H1 (cell line): Measurements from ENCODE around the gene UFM1. TPM values are rescaled to one million over a fixed set of nuclear protein-coding genes. Genes with fewer than 3 reads are reported as not detected.

ENCODE experiments used
- CTCF ChIA-PET: fragments of 300-600 bp; sonication (Branson Sonifier 250); formaldehyde crosslinking; loops from one replicate; lab custom pipeline; 2021; ENCODE audit not compliant: partially characterized antibody; lab: Charles Lee
- POLR2A ChIA-PET: fragments of 300-600 bp; sonication (Branson Sonifier 250); formaldehyde crosslinking; loops from one replicate; lab custom pipeline; 2021; ENCODE audit warnings: inconsistent platforms; ENCODE audit not compliant: partially characterized antibody; lab: Charles Lee
- DNase-seq, 2 experiments: peaks; one replicate each; pipeline versions ENCODE4 v3.0.0 to v3.0.0-alpha.2; 2010 to 2022; ENCODE audit warnings: low spot score in 2 of 2, low read depth in 1 of 2, mixed read lengths in 1 of 2
- FAIRE-seq: peaks from 2 replicates; lab custom pipeline; 2011; peaks lifted over from hg19 to GRCh38; lab: Jason Lieb, UNC
- H2AFZ ChIP-seq: 2 replicates; pipeline ENCODE4 v1.8.1; 2012; ENCODE audit warnings: low read length, inconsistent platforms
- H2AK5ac ChIP-seq: 2 replicates; pipeline ENCODE4 v1.6.1; 2013; ENCODE audit warnings: low read depth, low read length
- H2BK120ac ChIP-seq: replicated peaks from 2 replicates; pipeline ENCODE3; 2013; ENCODE audit warnings: low read depth, low read length, inconsistent platforms
- H2BK12ac ChIP-seq: 2 replicates; pipeline ENCODE4 v1.6.1; 2013; ENCODE audit warnings: low read depth, low read length
- H2BK15ac ChIP-seq: 2 replicates; pipeline ENCODE4 v1.6.1; 2013; ENCODE audit warnings: low read length
- H2BK20ac ChIP-seq: 2 replicates; pipeline ENCODE4 v1.6.1; 2013; ENCODE audit warnings: low read length
- H2BK5ac ChIP-seq: 2 replicates; pipeline ENCODE4 v1.6.1; 2013; ENCODE audit warnings: low read depth, low read length
- H3K14ac ChIP-seq: 2 replicates; pipeline ENCODE4 v1.6.1; 2013; ENCODE audit warnings: inconsistent platforms; ENCODE audit not compliant: insufficient read length
- H3K18ac ChIP-seq: 2 replicates; pipeline ENCODE4 v1.6.1; 2013; ENCODE audit warnings: low read length; ENCODE audit errors: extremely low read depth
- H3K23ac ChIP-seq: 2 replicates; pipeline ENCODE4 v1.6.1; 2013; ENCODE audit warnings: inconsistent platforms; ENCODE audit not compliant: insufficient read length
- H3K23me2 ChIP-seq: 2 replicates; pipeline ENCODE4 v1.6.1; 2013; ENCODE audit warnings: low read depth, low read length
- H3K27ac ChIP-seq: 2 replicates; pipeline ENCODE4 v1.6.1; 2011; ENCODE audit warnings: low read depth, low read length, inconsistent platforms
- H3K27me3 ChIP-seq, 4 experiments: replicated peaks in 1 of 4; 1 replicate in 1 of 4; 2 replicates in 3 of 4; pipeline versions ENCODE4 v1.6.1 to v1.8.1; 2011 to 2013; ENCODE audit warnings: low read length in 3 of 4, mild to moderate bottlenecking in 3 of 4, inconsistent platforms in 2 of 4, mixed read lengths in 2 of 4, moderate library complexity in 1 of 4; ENCODE audit not compliant: control insufficient read depth in 3 of 4, insufficient read depth in 3 of 4; ENCODE audit errors: extremely low read depth in 1 of 4
- H3K36me3 ChIP-seq, 4 experiments: 2 replicates each; pipeline versions ENCODE4 v1.6.1 to v1.8.1; 2011 to 2013; ENCODE audit warnings: mild to moderate bottlenecking in 4 of 4, low read length in 3 of 4, moderate library complexity in 2 of 4, control low read depth in 1 of 4, inconsistent platforms in 1 of 4; ENCODE audit not compliant: insufficient read depth in 4 of 4, control insufficient read depth in 2 of 4
- H3K4ac ChIP-seq: replicated peaks from 2 replicates; pipeline ENCODE3; 2013; ENCODE audit warnings: low read length, low read depth, mixed read lengths, inconsistent platforms; ENCODE audit not compliant: insufficient read length
- H3K4me1 ChIP-seq, 4 experiments: replicated peaks in 1 of 4; 1 replicate in 1 of 4; 2 replicates in 3 of 4; pipeline versions ENCODE4 v1.6.1 to v1.8.1; 2011 to 2013; ENCODE audit warnings: low read length in 3 of 4, inconsistent platforms in 2 of 4, mixed read lengths in 1 of 4; ENCODE audit not compliant: insufficient read depth in 4 of 4, control insufficient read depth in 3 of 4
- H3K4me2 ChIP-seq, 2 experiments: 2 replicates each; pipeline versions ENCODE4 v1.6.1 to v1.8.1; 2011 to 2013; ENCODE audit warnings: low read depth in 2 of 2, low read length in 2 of 2, control low read depth in 1 of 2, inconsistent platforms in 1 of 2, mild to moderate bottlenecking in 1 of 2; ENCODE audit not compliant: insufficient read depth in 1 of 2
- H3K4me3 ChIP-seq, 4 experiments: fragments of 200-600, 300-600 bp in 1 of 4; sonication (generic), shearing (Covaris generic), sonication (Bioruptor Twin) in 1 of 4; 2 replicates each; pipeline versions ENCODE4 v1.5.1 to v1.8.1; 2011 to 2016; ENCODE audit warnings: low read length in 4 of 4, low read depth in 3 of 4, control low read depth in 2 of 4, inconsistent platforms in 2 of 4, mild to moderate bottlenecking in 2 of 4, mixed read lengths in 1 of 4, moderate library complexity in 1 of 4; ENCODE audit not compliant: insufficient read depth in 2 of 4; ENCODE audit errors: extremely low read depth in 1 of 4
- H3K56ac ChIP-seq: replicated peaks from 2 replicates; pipeline ENCODE3; 2013; ENCODE audit warnings: low read depth, mild to moderate bottlenecking, mixed read lengths, low read length, inconsistent platforms; ENCODE audit not compliant: insufficient read length
- H3K79me1 ChIP-seq: 2 replicates; pipeline ENCODE4 v1.6.1; 2013; ENCODE audit warnings: low read depth, low read length, control low read depth
- H3K79me2 ChIP-seq, 2 experiments: 2 replicates each; pipeline versions ENCODE4 v1.6.1 to v1.8.1; 2012 to 2013; ENCODE audit warnings: low read length in 2 of 2, mild to moderate bottlenecking in 2 of 2, inconsistent platforms in 1 of 2; ENCODE audit not compliant: insufficient read depth in 2 of 2, control insufficient read depth in 1 of 2
- H3K9ac ChIP-seq, 4 experiments: replicated peaks in 1 of 4; 1 replicate in 1 of 4; 2 replicates in 3 of 4; pipeline versions ENCODE4 v1.6.1 to v1.8.1; 2011 to 2013; ENCODE audit warnings: low read depth in 3 of 4, low read length in 3 of 4, control low read depth in 2 of 4, mild to moderate bottlenecking in 2 of 4, moderate library complexity in 2 of 4, inconsistent platforms in 1 of 4; ENCODE audit errors: extremely low read depth in 1 of 4
- H3K9me3 ChIP-seq, 2 experiments: 2 replicates each; pipeline versions ENCODE4 v1.6.1 to v1.8.1; 2012 to 2013; ENCODE audit warnings: mild to moderate bottlenecking in 2 of 2, moderate library complexity in 2 of 2, control low read depth in 1 of 2, inconsistent platforms in 1 of 2, low read depth in 1 of 2, low read length in 1 of 2, mixed read lengths in 1 of 2; ENCODE audit not compliant: insufficient read depth in 2 of 2
- H4K20me1 ChIP-seq, 2 experiments: replicated peaks in 1 of 2; 2 replicates each; pipeline versions ENCODE3 to v1.8.1; 2011 to 2013; ENCODE audit warnings: inconsistent platforms in 2 of 2, low read length in 2 of 2, mild to moderate bottlenecking in 1 of 2; ENCODE audit not compliant: insufficient read depth in 2 of 2, control insufficient read depth in 1 of 2
- H4K5ac ChIP-seq: 2 replicates; pipeline ENCODE4 v1.6.1; 2013; ENCODE audit warnings: low read length, low read depth, mixed read lengths, inconsistent platforms; ENCODE audit not compliant: insufficient read length
- H4K8ac ChIP-seq: 2 replicates; pipeline ENCODE4 v1.8.0; 2013; ENCODE audit warnings: mild to moderate bottlenecking, moderate library complexity, low read length, inconsistent platforms; ENCODE audit not compliant: insufficient read depth; ENCODE audit errors: extremely low read depth
- H4K91ac ChIP-seq: replicated peaks from 2 replicates; pipeline ENCODE3; 2013; ENCODE audit warnings: low read length, mixed read lengths, inconsistent platforms; ENCODE audit not compliant: insufficient read length
- CBX5 ChIP-seq: fragments of 300-800, 300-1000 bp; sonication (generic); IDR thresholded peaks from 2 replicates; pipeline ENCODE4 v1.7.1; 2016; ENCODE audit warnings: antibody characterized with exemption, low read length, low read depth
- CEBPB ChIP-seq: IDR thresholded peaks from 2 replicates; pipeline ENCODE4 v1.6.1; 2012; ENCODE audit warnings: low read depth, low read length
- CTBP2 ChIP-seq: IDR thresholded peaks from 2 replicates; pipeline ENCODE4 v1.7.0; 2011; ENCODE audit warnings: borderline replicate concordance, mild to moderate bottlenecking, moderate library complexity, mixed read lengths, low read length; ENCODE audit not compliant: insufficient read depth, insufficient read length
- GABPA ChIP-seq: IDR thresholded peaks from 2 replicates; pipeline ENCODE4 v1.6.1; 2011; ENCODE audit warnings: mild to moderate bottlenecking, low read length, moderate library complexity, borderline replicate concordance; ENCODE audit not compliant: insufficient read depth
- HDAC2 ChIP-seq, 2 experiments: fragments of 300-600 bp in 1 of 2; sonication (generic) in 1 of 2; IDR thresholded peaks; 2 replicates each; pipeline ENCODE4 v1.6.1; 2011 to 2012; ENCODE audit warnings: low read depth in 2 of 2, low read length in 2 of 2, mild to moderate bottlenecking in 2 of 2, moderate library complexity in 2 of 2, borderline replicate concordance in 1 of 2, inconsistent platforms in 1 of 2
- KDM1A ChIP-seq: fragments of 200-600, 300-600 bp; sonication (generic); IDR thresholded peaks from 2 replicates; pipeline ENCODE4 v1.7.1; 2016; ENCODE audit warnings: mild to moderate bottlenecking, low read length, borderline replicate concordance
- NRF1 ChIP-seq: IDR thresholded peaks from 2 replicates; pipeline ENCODE4 v1.6.1; 2011; ENCODE audit warnings: mild to moderate bottlenecking, low read depth, low read length, improper control_type of control experiment
- SAP30 ChIP-seq: fragments of 300-600 bp; sonication (generic); IDR thresholded peaks from 2 replicates; pipeline ENCODE4 v1.7.1; 2012; ENCODE audit warnings: low read length, moderate library complexity, mild to moderate bottlenecking, inconsistent platforms; ENCODE audit not compliant: insufficient read depth, insufficient replicate concordance
- SIRT6 ChIP-seq: IDR thresholded peaks from one replicate; pipeline ENCODE4 v1.7.1; 2012; ENCODE audit warnings: low read length, inconsistent platforms
- SUZ12 ChIP-seq: fragments of 200-600 bp; sonication (generic); IDR thresholded peaks from 2 replicates; pipeline ENCODE4 v1.6.1; 2012; ENCODE audit warnings: mild to moderate bottlenecking, inconsistent platforms, low read length, moderate library complexity, mixed read lengths
- TCF12 ChIP-seq: IDR thresholded peaks from 2 replicates; pipeline ENCODE4 v1.6.1; 2011; ENCODE audit warnings: low read depth, mild to moderate bottlenecking, low read length
- TEAD4 ChIP-seq: IDR thresholded peaks from 2 replicates; pipeline ENCODE4 v1.6.1; 2012; ENCODE audit warnings: low read depth, low read length, inconsistent platforms, mixed read lengths
- WGBS, 2 experiments: shearing (Covaris generic) in 1 of 2; methylation state at CpG; one replicate each; pipeline versions ENCODE4 v1.1.6 to v1.1.7; 2013 to 2015; ENCODE audit warnings: low lambda C conversion rate in 2 of 2, mixed read lengths in 2 of 2, inconsistent platforms in 1 of 2, low coverage in 1 of 2, missing lambda C conversion rate in 1 of 2; ENCODE audit not compliant: insufficient replicate concordance in 2 of 2, insufficient coverage in 1 of 2, insufficient read length in 1 of 2; ENCODE audit errors: extremely low coverage in 1 of 2, missing lambda C conversion rate in 1 of 2; 5-methylcytosine and 5-hydroxymethylcytosine counted together
- polyA plus RNA-seq, 7 experiments: library from polyadenylated mRNA; depleted of rRNA in 3 of 7; stranded (reverse) in 5 of 7; unstranded in 2 of 7; fragments of >200 nt in 5 of 7; fragments of 200-250 nt in 2 of 7; gene quantifications; 1 replicate in 5 of 7; 2 replicates in 1 of 7; 4 replicates in 1 of 7; pipeline versions ENCODE4 v1.2.1 to v1.2.3, GENCODE V29; 2011 to 2013; ENCODE audit warnings: missing spikeins in 2 of 7, mixed read lengths in 2 of 7
- total RNA-seq: library from RNA; stranded (reverse); fragmentation: NEBNext Ultra II Directional; extraction: Animal tissue kit (Norgen Biotek cat#: 25700); gene quantifications from 2 replicates; pipeline ENCODE4 v1.2.1, GENCODE V29; 2021

UFM1 gene
- total and polyA plus RNA-seq, 2 of the 8 experiments (the other 6 are each of a cell fraction or from before 2014, with no cell fraction given), result 16.0 to 34.3 TPM

DNA sequence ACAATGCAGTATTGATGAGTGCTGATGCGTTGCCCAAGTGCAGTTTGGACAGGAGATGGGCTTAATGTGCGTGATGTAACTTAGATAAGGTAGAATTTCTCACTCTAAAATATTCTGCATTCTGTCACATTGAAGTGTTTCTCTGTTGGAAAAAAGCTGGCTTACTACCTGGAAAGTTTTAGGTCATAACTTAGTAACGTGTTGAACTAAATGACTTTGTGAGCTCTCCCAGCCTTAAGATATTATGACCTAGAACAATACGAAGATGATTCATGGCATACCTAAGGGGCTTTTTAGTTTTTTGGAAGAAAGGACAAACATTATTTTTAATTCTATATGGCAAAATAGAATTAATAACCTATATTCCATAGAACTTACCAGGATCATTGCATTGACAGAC lies 9.0 kb downstream of the UFM1 start:
- WGBS, 2 experiments, result 93% methylated on average over 4 of the region's 4 CpGs; no CpG with 5 or more reads in 1 of the 2 experiments
- H3K27me3 ChIP-seq, result no peaks in the 10 kb centered on the region
- H3K36me3 ChIP-seq, result peaks cover 2 to 52% (median 22%) of the 10 kb centered on the region in 4 experiments; a peak in 6 of 8 replicates
- no peaks in the 10 kb centered on the region for H3K4me1 ChIP-seq
- no peak overlapping the region; a peak in 1 of 7 replicates for H3K9ac ChIP-seq
- DNase-seq, result no peak
- H4K20me1 ChIP-seq, result no peaks in the 10 kb centered on the region
- H3K18ac ChIP-seq, result no peak overlapping the region
- H3K23me2 ChIP-seq, result no peaks in the 10 kb centered on the region
- no peak overlapping the region for H4K8ac ChIP-seq
- H2BK20ac ChIP-seq, result no peak overlapping the region
- H3K23ac ChIP-seq, result no peak overlapping the region
- H3K4ac ChIP-seq, result no peak overlapping the region
- no peak overlapping the region for H3K14ac ChIP-seq
- ChIA-PET POLR2A (no interaction called here), CTCF (no interaction called here)
- no peak overlapping the region for H3K27ac ChIP-seq
- no peak overlapping the region for H4K5ac ChIP-seq
- TF ChIP-seq HDAC2 (IDR thresholded peaks at IDR 0.05; ENCODE audit: borderline replicate concordance in 1 of 2, low read depth in 2 of 2, low read length in 2 of 2), result no peak
- no peak for TF ChIP-seq SUZ12
- TF ChIP-seq CTBP2, result no peak
- no peak for TF ChIP-seq KDM1A
- no peak for TF ChIP-seq SIRT6
- TF ChIP-seq CBX5, result no peak
- no peak for TF ChIP-seq TCF12
- no peak for TF ChIP-seq TEAD4
- TF ChIP-seq SAP30, result no peak
- TF ChIP-seq NRF1, result no peak
- no peak for TF ChIP-seq CEBPB
- TF ChIP-seq GABPA, result no peak
- H2AFZ ChIP-seq, result no peak overlapping the region
- no peaks in the 10 kb centered on the region for H3K79me1 ChIP-seq
- no peak overlapping the region for H2BK120ac ChIP-seq
- H2AK5ac ChIP-seq, result no peak overlapping the region
- no peak for FAIRE-seq
- H3K56ac ChIP-seq, result no peak overlapping the region
- H4K91ac ChIP-seq, result no peak overlapping the region
- H3K4me3 ChIP-seq, result no peak overlapping the region
- no peaks in the 10 kb centered on the region for H3K79me2 ChIP-seq
- no peak overlapping the region for H3K4me2 ChIP-seq
- no peak overlapping the region for H2BK5ac ChIP-seq
- H2BK15ac ChIP-seq, result no peak overlapping the region
- no peak overlapping the region for H2BK12ac ChIP-seq
- H3K9me3 ChIP-seq, result no peaks in the 10 kb centered on the region
